BJ (cell line): ENCODE data around the gene SUOX. TPM values are rescaled to one million over a fixed set of nuclear protein-coding genes. Genes with fewer than 3 reads are reported as not detected.
"Not testable (repeated sequence)": the region's sequence is repeated elsewhere in the genome, so short reads cannot be mapped to it uniquely, and the experiment has no call there.

ENCODE experiments used
- CTCF ChIA-PET: fragments of 350-600 bp; formaldehyde crosslinking; extraction: SDS; loops from one replicate; lab custom pipeline; 2021; ENCODE audit warnings: antibody characterized with exemption, inconsistent platforms; lab: Yijun Ruan, JAX
- POLR2A ChIA-PET: fragments of 300-600 bp; sonication (Branson Sonifier 250); formaldehyde crosslinking; extraction: SDS; loops from one replicate; lab custom pipeline; 2021; ENCODE audit warnings: antibody characterized with exemption; lab: Charles Lee
- DNase-seq: peaks from one replicate; pipeline ENCODE4 v3.0.0-alpha.2; 2011; ENCODE audit warnings: low read depth
- H3K27me3 ChIP-seq: 2 replicates; pipeline ENCODE4 v1.6.0; 2011; ENCODE audit warnings: low read length; ENCODE audit not compliant: control insufficient read depth, insufficient read depth
- H3K36me3 ChIP-seq: 2 replicates; pipeline ENCODE4 v1.5.1; 2011; ENCODE audit warnings: low read length; ENCODE audit not compliant: control insufficient read depth, insufficient read depth
- H3K4me3 ChIP-seq: 2 replicates; pipeline ENCODE4 v1.5.1; 2011; ENCODE audit warnings: low read depth, mild to moderate bottlenecking, control low read depth, low read length
- polyA plus RNA-seq: library from polyadenylated mRNA; depleted of rRNA; stranded (reverse); fragments of >200 nt; gene quantifications from 2 replicates; pipeline ENCODE4 v1.2.3, GENCODE V29; 2011
- TF ChIP-seq, protein P1 (sequence below): IDR thresholded peaks from 2 replicates; pipeline ENCODE4 v1.5.1; 2011; ENCODE audit warnings: low read depth, mild to moderate bottlenecking, control low read depth, inconsistent platforms, low read length, moderate library complexity; ENCODE audit not compliant: insufficient read depth

The SUOX gene
- polyA plus RNA-seq, 1 experiment: 22.3 TPM

DNA sequence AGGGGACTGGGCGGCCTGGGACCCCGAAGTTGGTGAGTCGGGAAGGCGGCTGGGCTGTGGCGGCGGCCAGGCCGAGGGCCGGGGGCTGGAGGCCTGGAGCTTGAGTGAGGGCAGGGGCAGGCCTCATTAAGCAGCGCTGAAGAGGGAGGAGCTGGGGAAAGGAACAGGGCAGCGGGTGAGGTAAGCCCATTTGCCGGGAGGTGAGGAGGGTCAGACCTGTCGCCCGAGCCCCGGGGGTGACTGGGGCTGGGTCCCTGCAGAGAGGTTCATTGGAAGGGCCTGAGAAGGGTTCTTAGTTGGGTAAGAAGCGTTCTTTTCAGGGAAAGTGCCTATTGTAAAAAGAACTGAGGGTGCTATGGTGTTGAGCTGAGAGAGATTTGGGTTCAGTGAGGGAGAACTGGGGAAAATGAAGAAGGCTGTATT, 22.8 kb upstream of the SUOX start:
- POLR2A ChIA-PET: interaction anchor here (0.5 to 0.9 kb wide), 3 partner anchors 10 to 321 kb away, joined by 3 to 4 read pairs (median 3); partner anchors contain the start of gene RNF41
- CTCF ChIA-PET: interaction anchor here (0.5 to 2.3 kb wide), 12 partner anchors 11 to 236 kb away, joined by 3 to 11 read pairs (median 4); partner anchors contain the start of gene DNAJC14
- DNase-seq: no peak
- H3K36me3 ChIP-seq: peaks cover 2% of the 10 kb centered on the region; the same call in 1 of the 2 replicates
- TF ChIP-seq, protein P1, sequence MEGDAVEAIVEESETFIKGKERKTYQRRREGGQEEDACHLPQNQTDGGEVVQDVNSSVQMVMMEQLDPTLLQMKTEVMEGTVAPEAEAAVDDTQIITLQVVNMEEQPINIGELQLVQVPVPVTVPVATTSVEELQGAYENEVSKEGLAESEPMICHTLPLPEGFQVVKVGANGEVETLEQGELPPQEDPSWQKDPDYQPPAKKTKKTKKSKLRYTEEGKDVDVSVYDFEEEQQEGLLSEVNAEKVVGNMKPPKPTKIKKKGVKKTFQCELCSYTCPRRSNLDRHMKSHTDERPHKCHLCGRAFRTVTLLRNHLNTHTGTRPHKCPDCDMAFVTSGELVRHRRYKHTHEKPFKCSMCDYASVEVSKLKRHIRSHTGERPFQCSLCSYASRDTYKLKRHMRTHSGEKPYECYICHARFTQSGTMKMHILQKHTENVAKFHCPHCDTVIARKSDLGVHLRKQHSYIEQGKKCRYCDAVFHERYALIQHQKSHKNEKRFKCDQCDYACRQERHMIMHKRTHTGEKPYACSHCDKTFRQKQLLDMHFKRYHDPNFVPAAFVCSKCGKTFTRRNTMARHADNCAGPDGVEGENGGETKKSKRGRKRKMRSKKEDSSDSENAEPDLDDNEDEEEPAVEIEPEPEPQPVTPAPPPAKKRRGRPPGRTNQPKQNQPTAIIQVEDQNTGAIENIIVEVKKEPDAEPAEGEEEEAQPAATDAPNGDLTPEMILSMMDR: no peak
- H3K4me3 ChIP-seq: peak overlapping the region; percentile 98
- H3K27me3 ChIP-seq: no peaks in the 10 kb centered on the region

DNA sequence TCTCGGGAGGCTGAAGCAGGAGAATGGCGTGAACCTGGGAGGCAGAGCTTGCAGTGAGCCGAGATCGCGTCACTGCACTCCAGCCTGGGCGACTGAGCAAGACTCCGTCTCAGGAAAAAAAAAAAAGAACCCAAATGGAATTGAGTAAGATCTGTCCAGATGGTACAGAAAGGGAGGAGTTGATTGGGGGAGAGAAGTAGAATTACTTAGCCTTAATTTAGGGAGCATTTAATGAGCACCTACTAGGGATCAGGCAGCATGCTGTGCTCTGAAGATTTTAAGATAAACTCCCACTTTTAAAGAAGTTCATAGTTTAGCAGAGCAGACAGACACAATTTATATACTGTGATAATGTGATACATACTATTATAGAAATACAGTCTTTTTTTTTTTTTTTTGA, 18.7 kb upstream of the SUOX start:
- H3K4me3 ChIP-seq: no peak overlapping the region
- no peak for DNase-seq
- CTCF ChIA-PET: interaction anchor here (2.0 kb wide), 1 partner anchor 18 kb away, joined by 7 read pairs; no protein-coding TSS in a partner anchor
- TF ChIP-seq, protein P1: no peak
- no peaks in the 10 kb centered on the region for H3K27me3 ChIP-seq
- POLR2A ChIA-PET: no interaction called here
- peaks cover 8% of the 10 kb centered on the region for H3K36me3 ChIP-seq

DNA sequence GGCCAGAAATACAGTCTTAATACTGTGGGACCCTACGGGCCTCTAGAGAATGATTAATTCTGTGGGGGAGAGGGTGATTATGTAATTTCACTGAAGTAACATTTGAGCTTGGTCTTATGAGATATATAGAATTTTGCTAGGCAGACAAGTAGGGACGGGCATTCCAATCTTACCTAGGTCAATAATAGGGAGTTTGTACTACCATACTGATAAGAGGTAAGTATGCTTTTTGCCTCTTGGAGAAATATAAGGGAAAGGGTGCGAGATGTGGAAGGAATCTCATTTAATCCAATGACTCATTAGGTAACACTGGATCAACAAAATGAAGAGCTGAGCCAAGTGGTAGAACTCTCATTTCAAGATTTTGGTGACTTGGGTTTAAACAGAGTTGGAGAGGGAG, 18.0 kb upstream of the SUOX start:
- H3K27me3 ChIP-seq: no peaks in the 10 kb centered on the region
- ChIA-PET CTCF (interaction anchor here (2.0 kb wide), 1 partner anchor 17 kb away, joined by 7 read pairs; no protein-coding TSS in a partner anchor), POLR2A (no interaction called here)
- peaks cover 8% of the 10 kb centered on the region for H3K36me3 ChIP-seq
- TF ChIP-seq, protein P1: no peak
- DNase-seq: no peak
- H3K4me3 ChIP-seq: no peak overlapping the region

DNA sequence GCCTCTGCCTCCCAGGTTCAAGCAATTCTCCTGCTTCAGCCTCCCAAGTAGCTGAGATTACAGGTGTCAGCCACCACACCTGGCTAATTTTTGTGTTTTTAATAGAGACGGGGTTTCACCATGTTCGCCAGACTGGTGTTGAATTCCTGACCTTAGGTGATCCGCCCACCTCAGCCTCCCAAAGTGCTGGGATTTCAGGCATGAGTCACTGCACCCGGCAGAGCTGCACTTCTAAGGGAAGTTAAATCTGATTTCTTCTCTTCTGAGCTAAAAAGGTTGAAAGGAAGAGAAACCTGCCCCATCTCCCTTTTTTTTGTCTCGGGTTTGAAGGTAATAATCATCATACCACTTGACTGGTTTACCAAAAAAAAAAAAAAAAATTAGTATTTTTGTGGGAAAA, 15.2 kb upstream of the SUOX start:
- H3K4me3 ChIP-seq, DNase-seq, POLR2A ChIA-PET, H3K36me3 ChIP-seq, H3K27me3 ChIP-seq: not testable (repeated sequence)
- CTCF ChIA-PET: interaction anchor here (0.6 to 5.3 kb wide), 3 partner anchors 15 to 655 kb away, joined by 3 to 52 read pairs (median 4); partner anchors contain the start of gene SUOX

DNA sequence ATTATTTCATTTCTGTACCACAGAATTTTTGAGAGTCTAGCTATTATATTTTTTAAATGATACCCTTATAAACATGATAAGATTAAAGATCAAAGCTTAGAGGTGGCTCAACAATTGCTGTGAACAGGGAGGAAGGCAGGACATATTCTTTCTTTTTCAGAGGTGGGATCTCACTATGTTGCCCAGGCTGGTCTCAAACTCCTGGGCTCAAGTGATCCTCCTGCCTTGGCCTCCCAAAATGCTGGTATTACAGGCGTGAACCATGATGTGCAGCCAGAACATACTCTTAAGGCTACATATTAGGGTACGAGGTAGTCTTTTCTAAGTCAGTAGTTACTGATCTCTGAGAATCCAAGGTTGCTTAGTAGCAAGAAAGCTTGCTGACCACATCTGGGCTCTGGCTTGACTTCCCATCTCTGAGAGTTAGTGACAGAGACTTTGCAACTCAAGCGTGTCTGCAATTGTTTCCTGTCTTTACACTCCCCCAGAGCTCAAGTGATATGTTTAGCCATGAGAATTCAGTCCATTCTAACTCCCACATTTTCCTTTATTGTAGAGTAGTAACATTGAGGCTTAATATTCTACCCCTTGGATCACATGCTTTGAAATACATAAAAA, 14.6 kb upstream of the SUOX start:
- TF ChIP-seq, protein P1: no peak
- ChIA-PET CTCF (interaction anchor here (0.6 to 5.3 kb wide), 3 partner anchors 14 to 655 kb away, joined by 3 to 52 read pairs (median 4); partner anchors contain the start of gene SUOX), POLR2A (no interaction called here)
- no peak for DNase-seq
- no peaks in the 10 kb centered on the region for H3K27me3 ChIP-seq
- H3K36me3 ChIP-seq: peaks cover 9% of the 10 kb centered on the region
- H3K4me3 ChIP-seq: no peak overlapping the region
